ENCODE data around the gene MB21D2. TPM values are rescaled to one million over a fixed set of nuclear protein-coding genes. Genes with fewer than 3 reads are reported as not detected.
A peak's percentile ranks its signal among the peaks of the same experiment; 100 is the strongest.

Gene MB21D2
- total RNA-seq, 2 experiments from 2014 or later, result 19.8 to 21.0 TPM

DNA sequence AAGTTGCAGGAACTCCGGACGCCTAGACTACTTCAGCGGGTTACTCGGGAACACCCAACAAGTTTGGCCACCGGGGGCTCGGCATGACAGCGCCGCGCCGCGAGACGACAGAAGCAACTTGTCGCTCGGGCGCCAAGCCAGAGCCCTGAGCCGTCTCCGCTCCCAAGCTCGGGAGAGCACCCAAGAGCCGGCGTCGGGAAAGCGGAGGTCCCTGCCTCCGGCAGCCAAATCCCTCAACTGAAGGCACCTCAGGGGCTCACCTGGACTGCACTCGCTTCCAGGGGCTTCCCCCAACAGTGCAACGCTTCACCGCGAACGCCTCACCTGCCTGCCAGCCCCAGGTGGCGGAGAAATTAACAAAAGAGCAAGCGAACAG lies 640 bp downstream of the MB21D2 start:
- H3K9me3 Mint-ChIP-seq, result no peaks in the 10 kb centered on the region
- ChIA-PET POLR2A (interaction anchor here (1.0 to 7.2 kb wide), 11 partner anchors 10 to 124 kb away, joined by 3 to 299 read pairs (median 6); no protein-coding TSS in a partner anchor), CTCF (interaction anchor here (0.9 to 9.3 kb wide), 8 partner anchors 9 to 124 kb away, joined by 3 to 95 read pairs (median 6); no protein-coding TSS in a partner anchor)
- peak overlapping the region; percentile 91 for H3K4me3 Mint-ChIP-seq
- H3K27ac Mint-ChIP-seq, result peak overlapping the region; percentile 88
- DNase-seq, result peak; percentile 51
- H3K36me3 Mint-ChIP-seq (ENCODE audit: low read depth), result peaks cover 31% of the 10 kb centered on the region
- peaks cover 55% of the 10 kb centered on the region for H3K4me1 Mint-ChIP-seq
- peaks cover 56% of the 10 kb centered on the region for H3K27me3 Mint-ChIP-seq

DNA sequence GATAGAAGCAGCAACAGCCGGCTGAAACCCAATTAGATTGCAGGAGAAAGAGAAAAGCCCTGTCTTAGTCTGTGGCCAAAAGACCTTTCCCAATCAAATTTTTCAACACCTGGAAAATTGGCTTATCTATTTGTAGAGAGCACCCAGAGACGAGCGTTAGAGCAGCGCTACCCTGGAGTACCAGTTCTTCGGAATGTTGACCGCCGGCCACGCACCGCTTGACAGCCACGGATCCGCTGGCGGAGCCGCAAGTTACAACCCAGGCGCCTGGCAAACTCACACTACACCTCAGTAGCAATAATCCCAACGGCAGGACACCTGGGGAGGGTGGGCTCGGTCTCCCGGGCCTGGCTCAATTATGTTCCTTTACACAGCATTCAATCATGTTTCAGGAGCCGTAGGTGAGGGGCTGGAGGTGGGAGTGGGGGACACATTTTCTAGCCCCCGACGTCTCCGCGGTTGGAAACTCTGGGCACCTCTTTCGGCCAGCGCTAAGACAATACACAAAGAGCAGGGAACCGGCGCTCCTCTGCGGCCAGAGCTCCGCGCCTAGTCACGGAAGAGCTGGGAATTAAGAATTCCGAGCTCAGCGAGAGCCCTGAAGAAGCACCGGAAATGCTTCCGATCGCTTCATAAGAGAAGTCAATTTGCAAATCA lies 1.2 kb downstream of the MB21D2 start:
- ChIA-PET POLR2A (interaction anchor here (1.0 to 7.2 kb wide), 9 partner anchors 10 to 125 kb away, joined by 3 to 299 read pairs (median 6); no protein-coding TSS in a partner anchor), CTCF (interaction anchor here (0.9 to 9.3 kb wide), 7 partner anchors 8 to 125 kb away, joined by 3 to 95 read pairs (median 17); no protein-coding TSS in a partner anchor)
- Mint-ChIP-seq H3K27ac (peak overlapping the region; percentile 88), H3K9me3 (no peaks in the 10 kb centered on the region), H3K27me3 (peaks cover 55% of the 10 kb centered on the region), H3K4me1 (peaks cover 59% of the 10 kb centered on the region), H3K36me3 (ENCODE audit: low read depth) (peaks cover 36% of the 10 kb centered on the region), H3K4me3 (peak overlapping the region; percentile 91)
- peak; percentile 19 for DNase-seq

DNA sequence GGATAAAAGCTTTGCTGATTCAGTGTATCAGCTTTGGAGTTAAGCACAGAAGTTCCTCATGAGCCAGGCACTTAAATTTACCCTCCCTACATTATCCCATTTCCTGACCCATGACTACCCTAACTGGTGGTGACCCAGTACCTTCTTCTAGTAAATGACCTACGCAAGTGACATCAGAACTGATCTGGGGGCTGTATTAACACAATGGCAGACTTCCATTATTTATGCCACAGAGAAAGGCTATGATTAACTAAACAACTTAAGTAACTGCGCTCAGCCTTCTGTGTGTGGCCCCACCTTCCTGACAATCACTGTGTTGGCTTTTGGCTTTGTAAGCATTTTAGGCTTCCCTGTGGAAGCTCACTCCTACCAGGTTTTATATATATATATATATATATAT lies 1.9 kb downstream of the MB21D2 start:
- peaks cover 50% of the 10 kb centered on the region for H3K27me3 Mint-ChIP-seq

DNA sequence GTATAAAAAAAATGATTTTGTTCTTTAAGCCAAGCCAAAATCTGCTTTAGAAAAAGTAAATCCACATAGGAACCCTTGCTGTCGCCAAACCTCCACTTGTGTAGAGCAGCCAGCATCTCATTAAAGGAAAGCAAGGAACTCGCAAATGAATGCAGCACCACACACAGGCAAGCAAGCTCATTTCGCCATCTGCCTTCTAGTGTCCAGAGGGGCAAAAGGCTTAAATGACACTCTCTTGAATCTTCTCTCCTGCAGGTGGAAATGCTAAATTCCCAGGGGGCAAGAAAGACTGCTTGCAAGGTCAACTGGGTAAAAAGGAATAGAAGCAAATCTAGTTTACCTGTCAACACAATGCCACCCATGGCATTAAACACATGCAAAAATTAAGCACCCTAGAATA lies 2.4 kb downstream of the MB21D2 start:
- CTCF ChIA-PET, result interaction anchor here (1.0 to 9.3 kb wide), 7 partner anchors 8 to 126 kb away, joined by 3 to 95 read pairs (median 18); no protein-coding TSS in a partner anchor
- H3K4me1 Mint-ChIP-seq, result peaks cover 59% of the 10 kb centered on the region

More for the DNA sequence above, 1.9 kb downstream of the MB21D2 start:
- peaks cover 62% of the 10 kb centered on the region for H3K4me1 Mint-ChIP-seq
- DNase-seq, result no peak
- H3K27ac Mint-ChIP-seq, result peak overlapping the region; percentile 45
- peak overlapping the region; percentile 91 for H3K4me3 Mint-ChIP-seq
- POLR2A ChIA-PET, result interaction anchor here (1.0 to 7.2 kb wide), 4 partner anchors 11 to 99 kb away, joined by 4 to 299 read pairs (median 48); no protein-coding TSS in a partner anchor
- H3K9me3 Mint-ChIP-seq, result no peaks in the 10 kb centered on the region
- CTCF ChIA-PET, result interaction anchor here (1.0 to 9.3 kb wide), 7 partner anchors 9 to 126 kb away, joined by 3 to 95 read pairs (median 18); no protein-coding TSS in a partner anchor
- peaks cover 41% of the 10 kb centered on the region for H3K36me3 Mint-ChIP-seq (ENCODE audit: low read depth)

DNA sequence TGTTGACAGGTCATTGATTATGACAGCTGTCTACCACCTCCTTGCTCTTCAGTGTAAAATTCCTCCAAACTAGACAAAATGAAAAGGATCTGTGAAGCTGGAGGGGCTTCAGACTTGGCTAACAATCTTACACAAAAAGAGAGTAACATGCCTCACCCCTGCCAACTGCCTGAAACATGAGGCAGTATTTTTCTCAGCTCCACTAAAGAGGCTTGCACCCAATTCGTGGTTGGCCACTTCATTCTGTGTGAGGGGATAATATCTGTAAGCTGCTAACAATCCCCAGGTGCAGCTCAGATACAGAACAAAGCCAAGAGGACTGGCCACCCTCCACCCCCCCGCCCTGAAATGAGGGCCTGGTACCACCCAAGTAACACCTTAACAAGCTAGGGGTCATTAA lies 2.8 kb downstream of the MB21D2 start:
- CTCF ChIA-PET, result interaction anchor here (1.2 to 9.3 kb wide), 6 partner anchors 8 to 127 kb away, joined by 7 to 95 read pairs (median 19); no protein-coding TSS in a partner anchor
- POLR2A ChIA-PET, result interaction anchor here (1.0 to 7.2 kb wide), 5 partner anchors 10 to 99 kb away, joined by 3 to 299 read pairs (median 30); no protein-coding TSS in a partner anchor

More for the DNA sequence above, 2.4 kb downstream of the MB21D2 start:
- H3K27ac Mint-ChIP-seq, result peak overlapping the region; percentile 47
- DNase-seq, result no peak
- peaks cover 49% of the 10 kb centered on the region for H3K27me3 Mint-ChIP-seq
- peaks cover 41% of the 10 kb centered on the region for H3K36me3 Mint-ChIP-seq (ENCODE audit: low read depth)
- peak overlapping the region; percentile 91 for H3K4me3 Mint-ChIP-seq
- POLR2A ChIA-PET, result interaction anchor here (1.0 to 7.2 kb wide), 5 partner anchors 11 to 99 kb away, joined by 3 to 299 read pairs (median 30); no protein-coding TSS in a partner anchor
- no peaks in the 10 kb centered on the region for H3K9me3 Mint-ChIP-seq

DNA sequence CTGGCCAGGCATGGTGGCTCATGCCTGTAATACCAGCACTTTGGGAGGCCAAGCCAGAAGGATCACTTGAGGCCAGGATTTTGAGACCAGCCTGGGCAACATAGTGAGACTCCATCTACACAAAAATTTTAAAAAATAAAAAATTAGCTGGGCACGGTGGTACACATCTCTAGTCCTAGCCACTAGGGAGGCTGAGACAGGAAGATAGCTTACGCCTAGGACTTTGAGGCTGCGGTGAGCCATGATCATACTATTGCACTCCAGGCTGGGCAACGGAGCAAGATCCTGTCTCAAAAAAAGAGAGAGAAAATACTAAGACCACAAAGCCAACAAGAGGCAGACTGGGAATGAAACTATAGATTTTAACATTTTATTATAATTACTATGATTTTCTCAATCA lies 4.1 kb downstream of the MB21D2 start:
- CTCF ChIA-PET, result interaction anchor here (2.9 to 9.3 kb wide), 4 partner anchors 15 to 128 kb away, joined by 18 to 95 read pairs (median 21); no protein-coding TSS in a partner anchor
- H3K27ac Mint-ChIP-seq, result no peak overlapping the region
- POLR2A ChIA-PET, result interaction anchor here (1.3 to 7.2 kb wide), 3 partner anchors 9 to 96 kb away, joined by 3 to 299 read pairs (median 30); no protein-coding TSS in a partner anchor
- H3K9me3 Mint-ChIP-seq, result no peaks in the 10 kb centered on the region
- H3K36me3 Mint-ChIP-seq (ENCODE audit: low read depth), result peaks cover 44% of the 10 kb centered on the region
- no peak for DNase-seq
- peaks cover 36% of the 10 kb centered on the region for H3K27me3 Mint-ChIP-seq
- no peak overlapping the region for H3K4me3 Mint-ChIP-seq
- peaks cover 46% of the 10 kb centered on the region for H3K4me1 Mint-ChIP-seq

More for the DNA sequence above, 2.8 kb downstream of the MB21D2 start:
- Mint-ChIP-seq H3K9me3 (no peaks in the 10 kb centered on the region), H3K27me3 (peaks cover 49% of the 10 kb centered on the region), H3K27ac (peak overlapping the region; percentile 47), H3K4me1 (peaks cover 56% of the 10 kb centered on the region), H3K4me3 (peak overlapping the region; percentile 91), H3K36me3 (ENCODE audit: low read depth) (peaks cover 43% of the 10 kb centered on the region)
- DNase-seq, result no peak

DNA sequence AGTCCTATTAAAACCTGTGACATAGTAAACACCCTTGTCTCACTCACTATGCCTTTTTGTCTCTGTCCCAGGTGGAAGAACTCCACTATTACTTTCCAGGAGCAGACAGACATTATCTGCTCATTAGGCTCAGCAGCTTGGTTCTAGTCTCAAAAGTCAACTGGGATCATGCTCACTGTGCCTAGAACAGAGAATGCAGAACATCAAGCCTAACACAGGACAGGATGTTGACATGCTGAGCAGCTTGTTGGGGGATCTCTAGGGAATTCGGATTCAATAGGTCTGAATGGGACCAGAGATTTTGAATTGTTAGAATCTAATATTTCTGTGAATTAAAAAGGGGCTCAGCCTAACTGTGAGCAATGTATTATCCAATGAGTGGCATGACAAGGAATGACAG lies 6.4 kb downstream of the MB21D2 start:
- Mint-ChIP-seq H3K27me3 (peaks cover 16% of the 10 kb centered on the region), H3K4me3 (no peak overlapping the region), H3K27ac (no peak overlapping the region), H3K36me3 (ENCODE audit: low read depth) (peaks cover 45% of the 10 kb centered on the region), H3K4me1 (peaks cover 57% of the 10 kb centered on the region), H3K9me3 (no peaks in the 10 kb centered on the region)
- CTCF ChIA-PET, result no interaction called here
- POLR2A ChIA-PET, result interaction anchor here (1.1 kb wide), 1 partner anchor 18 kb away, joined by 4 read pairs; no protein-coding TSS in a partner anchor
- DNase-seq, result no peak

DNA sequence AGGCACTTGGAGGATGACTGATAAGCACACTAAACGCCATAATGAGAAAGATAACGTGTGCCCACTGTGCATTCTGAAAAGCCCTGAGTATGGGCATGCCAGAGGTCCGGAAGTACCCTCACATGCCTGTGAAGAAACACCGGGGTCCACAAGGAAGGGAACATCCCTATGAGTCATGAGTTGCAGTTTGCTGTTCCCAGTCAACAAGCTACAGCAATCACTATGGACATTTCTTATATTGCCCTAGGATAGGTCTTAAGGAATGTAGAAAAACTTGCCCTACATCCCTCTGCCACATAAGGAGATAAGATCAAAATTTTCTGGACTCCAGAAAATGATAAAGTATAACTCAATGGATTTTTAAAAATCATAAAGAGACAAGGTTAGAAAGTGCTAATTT lies 9.9 kb downstream of the MB21D2 start:
- ChIA-PET CTCF (interaction anchor here (0.8 to 1.4 kb wide), 5 partner anchors 7 to 133 kb away, joined by 3 to 7 read pairs (median 3); no protein-coding TSS in a partner anchor), POLR2A (interaction anchor here (1.3 to 6.5 kb wide), 7 partner anchors 6 to 90 kb away, joined by 3 to 42 read pairs (median 17); partner anchors contain the start of gene MB21D2)
- H3K36me3 Mint-ChIP-seq (ENCODE audit: low read depth), result peaks cover 63% of the 10 kb centered on the region
- peak overlapping the region; percentile 58 for H3K27ac Mint-ChIP-seq
- H3K27me3 Mint-ChIP-seq, result no peaks in the 10 kb centered on the region
- H3K9me3 Mint-ChIP-seq, result peaks cover 8% of the 10 kb centered on the region
- peaks cover 54% of the 10 kb centered on the region for H3K4me1 Mint-ChIP-seq
- no peak for DNase-seq
- no peak overlapping the region for H3K4me3 Mint-ChIP-seq

DNA sequence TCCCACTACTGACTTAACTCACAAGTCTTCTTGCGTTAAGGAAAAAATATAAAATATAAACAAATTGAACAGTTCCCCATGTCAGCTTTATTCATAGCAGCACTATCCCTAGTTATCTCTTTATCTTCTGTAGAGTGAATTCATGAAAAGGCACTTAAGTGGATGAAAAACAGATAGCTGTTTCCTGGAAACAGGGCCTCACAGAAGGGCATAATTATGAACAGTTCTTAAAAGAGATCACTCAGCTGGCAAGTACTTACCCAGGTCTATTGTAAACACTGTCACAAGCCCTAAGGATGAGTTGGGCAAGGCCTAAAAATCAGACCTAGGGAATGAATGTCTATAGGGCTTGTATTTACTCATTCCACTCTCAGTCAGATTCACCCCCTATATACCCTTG lies 10.7 kb downstream of the MB21D2 start:
- Mint-ChIP-seq H3K27ac (peak overlapping the region; percentile 58), H3K36me3 (ENCODE audit: low read depth) (peaks cover 67% of the 10 kb centered on the region), H3K4me1 (peaks cover 57% of the 10 kb centered on the region), H3K4me3 (no peak overlapping the region), H3K27me3 (no peaks in the 10 kb centered on the region), H3K9me3 (peaks cover 12% of the 10 kb centered on the region)
- no peak for DNase-seq
- CTCF ChIA-PET, result interaction anchor here (0.9 to 1.4 kb wide), 4 partner anchors 8 to 94 kb away, joined by 3 to 7 read pairs (median 4); partner anchors contain the start of gene MB21D2
- POLR2A ChIA-PET, result interaction anchor here (1.1 to 6.5 kb wide), 10 partner anchors 7 to 90 kb away, joined by 3 to 42 read pairs (median 6); partner anchors contain the start of gene MB21D2

DNA sequence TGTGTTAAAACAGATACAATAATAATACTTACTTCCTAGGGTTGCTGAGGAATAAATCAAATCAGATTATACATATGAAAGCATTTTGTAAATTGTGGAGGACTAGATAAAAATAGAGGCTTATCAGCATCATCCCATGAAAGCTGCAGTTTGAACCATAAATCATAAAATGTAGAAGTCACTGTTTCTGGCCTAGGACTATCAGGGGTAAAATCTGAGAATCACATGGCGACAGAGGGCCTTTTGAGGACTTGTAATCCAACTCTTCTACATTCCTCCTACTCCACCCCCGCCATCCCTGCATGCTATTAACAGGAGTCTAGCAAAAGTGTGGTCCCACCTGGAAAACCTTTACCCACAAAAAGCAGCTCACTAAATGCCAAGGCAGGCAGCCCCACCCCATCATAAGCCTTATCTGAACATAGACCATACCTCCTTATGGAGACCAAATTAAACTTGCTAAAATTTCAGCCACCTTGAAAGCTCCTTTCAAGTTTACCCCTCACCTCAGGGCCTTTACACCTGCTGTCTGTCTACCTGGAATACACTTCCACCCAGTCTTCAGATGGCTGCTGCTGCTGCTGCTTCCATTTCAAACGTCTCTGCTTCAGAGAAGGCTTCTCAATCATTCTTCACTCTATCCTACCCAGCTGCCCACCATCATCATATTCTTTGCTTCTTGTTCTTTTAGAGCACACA lies 11.5 kb downstream of the MB21D2 start:
- peaks cover 64% of the 10 kb centered on the region for H3K36me3 Mint-ChIP-seq (ENCODE audit: low read depth)
- H3K9me3 Mint-ChIP-seq, result peaks cover 12% of the 10 kb centered on the region
- no peak for DNase-seq
- ChIA-PET POLR2A (interaction anchor here (1.1 to 6.5 kb wide), 10 partner anchors 7 to 89 kb away, joined by 3 to 42 read pairs (median 6); partner anchors contain the start of gene MB21D2), CTCF (interaction anchor here (1.0 to 1.4 kb wide), 3 partner anchors 9 to 88 kb away, joined by 3 to 7 read pairs (median 4); partner anchors contain the start of gene MB21D2)
- H3K27ac Mint-ChIP-seq, result peak overlapping the region; percentile 58
- no peak overlapping the region for H3K4me3 Mint-ChIP-seq
- peaks cover 53% of the 10 kb centered on the region for H3K4me1 Mint-ChIP-seq
- no peaks in the 10 kb centered on the region for H3K27me3 Mint-ChIP-seq

DNA sequence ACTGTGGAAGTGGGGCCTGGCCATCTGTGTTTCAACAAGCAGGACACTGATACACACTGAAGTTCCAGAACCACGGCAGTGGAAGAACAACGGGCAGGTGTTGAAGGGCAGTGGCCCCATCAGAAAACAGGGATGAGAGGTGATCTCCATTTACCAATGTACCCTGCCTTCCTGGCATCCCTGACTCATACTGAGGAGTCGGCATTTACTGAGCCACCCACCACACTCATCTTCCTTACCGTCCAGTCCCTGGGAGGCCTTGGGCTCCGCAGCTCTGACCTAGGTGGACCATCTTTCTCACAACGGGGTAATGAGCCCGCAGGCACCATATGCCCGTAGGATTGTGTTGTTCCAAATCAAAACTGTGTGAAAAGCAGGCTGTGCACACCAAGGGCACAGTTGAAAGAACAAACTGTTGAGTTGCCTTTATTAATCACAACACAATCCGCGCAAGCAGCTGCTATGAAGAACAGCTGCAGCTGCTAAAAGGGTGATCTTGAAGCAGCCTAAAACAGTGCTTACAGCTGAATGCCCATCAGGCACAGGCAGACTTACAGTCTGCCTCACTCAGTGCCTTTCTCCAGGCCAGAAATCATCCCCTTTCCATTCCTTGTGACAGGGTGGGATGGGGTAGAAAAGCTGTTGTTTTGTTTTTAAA lies 12.9 kb downstream of the MB21D2 start:
- Mint-ChIP-seq H3K27ac (no peak overlapping the region), H3K36me3 (ENCODE audit: low read depth) (peaks cover 73% of the 10 kb centered on the region), H3K9me3 (peaks cover 16% of the 10 kb centered on the region), H3K27me3 (no peaks in the 10 kb centered on the region), H3K4me3 (no peak overlapping the region), H3K4me1 (peaks cover 64% of the 10 kb centered on the region)
- CTCF ChIA-PET, result interaction anchor here (2.0 kb wide), 1 partner anchor 88 kb away, joined by 4 read pairs; no protein-coding TSS in a partner anchor
- POLR2A ChIA-PET, result interaction anchor here (1.4 to 6.5 kb wide), 3 partner anchors 9 to 14 kb away, joined by 4 to 42 read pairs (median 30); partner anchors contain the start of gene MB21D2
- DNase-seq, result no peak
